Osteoblast (primary cell): Measurements from ENCODE around the gene PHACTR1. TPM values are rescaled to one million over a fixed set of nuclear protein-coding genes. Genes with fewer than 3 reads are reported as not detected.

Experiments
- DNase-seq: peaks from one replicate; pipeline ENCODE4 v3.0.0; 2011; ENCODE audit warnings: low spot score, mixed read lengths; ENCODE audit not compliant: insufficient read length; ENCODE audit errors: missing footprints
- H2AFZ ChIP-seq: 2 replicates; pipeline ENCODE4 v1.6.0; 2011; ENCODE audit warnings: mild to moderate bottlenecking, low read length
- H3K27ac ChIP-seq: 2 replicates; pipeline ENCODE4 v1.5.1; 2011; ENCODE audit warnings: mild to moderate bottlenecking, low read depth, low read length, moderate library complexity
- H3K27me3 ChIP-seq: 2 replicates; pipeline ENCODE4 v1.6.0; 2012; ENCODE audit warnings: mild to moderate bottlenecking, control low read depth, inconsistent platforms, low read length, moderate library complexity; ENCODE audit not compliant: insufficient read depth
- H3K36me3 ChIP-seq: 2 replicates; pipeline ENCODE4 v1.5.1; 2011; ENCODE audit warnings: mild to moderate bottlenecking, low read length, control low read depth, moderate library complexity; ENCODE audit not compliant: insufficient read depth
- H3K4me1 ChIP-seq: 2 replicates; pipeline ENCODE4 v1.5.1; 2011; ENCODE audit warnings: mild to moderate bottlenecking, low read length, control low read depth, moderate library complexity; ENCODE audit not compliant: insufficient read depth
- H3K4me2 ChIP-seq: 2 replicates; pipeline ENCODE4 v1.6.0; 2011; ENCODE audit warnings: mild to moderate bottlenecking, low read length; ENCODE audit not compliant: insufficient read depth
- H3K4me3 ChIP-seq: fragments of 200-600 bp; sonication (generic); 3 replicates; pipeline ENCODE4 v1.5.1; 2012; ENCODE audit warnings: mild to moderate bottlenecking, low read length, inconsistent platforms; ENCODE audit not compliant: insufficient read depth
- H3K79me2 ChIP-seq: 2 replicates; pipeline ENCODE4 v1.6.0; 2012; ENCODE audit warnings: mild to moderate bottlenecking, low read length, control low read depth, inconsistent platforms; ENCODE audit not compliant: insufficient read depth
- H3K9me3 ChIP-seq: 2 replicates; pipeline ENCODE4 v1.5.1; 2011; ENCODE audit warnings: low read depth, low read length, control low read depth
- H4K20me1 ChIP-seq: 2 replicates; pipeline ENCODE4 v1.6.0; 2012; ENCODE audit warnings: mild to moderate bottlenecking, low read length, control low read depth; ENCODE audit not compliant: insufficient read depth
- CTCF ChIP-seq: IDR thresholded peaks from 2 replicates; pipeline ENCODE4 v1.5.1; 2011; ENCODE audit warnings: mild to moderate bottlenecking, low read depth, low read length, moderate library complexity; ENCODE audit errors: extremely low read depth
- total RNA-seq: library from RNA; depleted of rRNA; stranded (reverse); fragments of >200 nt; gene quantifications from 2 replicates; pipeline ENCODE4 v1.2.3, GENCODE V29; 2012

PHACTR1 gene
- total RNA-seq, 1 donor: 0.36 TPM

GRCh38 chr6:13166916-13167315 lies 450.3 kb downstream of the PHACTR1 start:
- no peak for TF ChIP-seq CTCF
- Histone ChIP-seq H3K27me3 (no peaks in the 10 kb centered on the region), H3K79me2 (no peaks in the 10 kb centered on the region), H3K36me3 (no peaks in the 10 kb centered on the region), H3K4me2 (no peak overlapping the region), H3K4me3 (no peak overlapping the region), H2AFZ (no peak overlapping the region), H3K9me3 (no peaks in the 10 kb centered on the region), H4K20me1 (no peaks in the 10 kb centered on the region), H3K4me1 (no peaks in the 10 kb centered on the region), H3K27ac (no peak overlapping the region)
- DNase-seq: no peak

GRCh38 chr6:13172291-13172690 lies 455.7 kb downstream of the PHACTR1 start:
- H3K27me3 ChIP-seq: no peaks in the 10 kb centered on the region

GRCh38 chr6:13175087-13175486 lies 458.5 kb downstream of the PHACTR1 start:
- Histone ChIP-seq H4K20me1 (no peaks in the 10 kb centered on the region), H3K4me2 (no peak overlapping the region), H3K4me1 (no peaks in the 10 kb centered on the region), H3K9me3 (no peaks in the 10 kb centered on the region), H3K27me3 (no peaks in the 10 kb centered on the region), H3K4me3 (no peak overlapping the region), H2AFZ (no peak overlapping the region), H3K79me2 (no peaks in the 10 kb centered on the region), H3K27ac (no peak overlapping the region), H3K36me3 (no peaks in the 10 kb centered on the region)
- no peak for TF ChIP-seq CTCF
- no peak for DNase-seq

More at GRCh38 chr6:13172291-13172690, 455.7 kb downstream of the PHACTR1 start:
- TF ChIP-seq CTCF: no peak
- H3K79me2 ChIP-seq: no peaks in the 10 kb centered on the region
- no peak overlapping the region for H3K27ac ChIP-seq
- no peak overlapping the region for H3K4me2 ChIP-seq
- H4K20me1 ChIP-seq: no peaks in the 10 kb centered on the region
- H3K4me1 ChIP-seq: no peaks in the 10 kb centered on the region
- no peaks in the 10 kb centered on the region for H3K36me3 ChIP-seq
- H3K4me3 ChIP-seq: no peak overlapping the region
- no peak for DNase-seq
- H2AFZ ChIP-seq: no peak overlapping the region
- no peaks in the 10 kb centered on the region for H3K9me3 ChIP-seq

- Histone ChIP-seq H4K20me1 (no peaks in the 10 kb centered on the region), H3K27ac (no peak overlapping the region), H3K4me2 (no peak overlapping the region), H3K4me3 (no peak overlapping the region), H3K79me2 (no peaks in the 10 kb centered on the region), H3K36me3 (no peaks in the 10 kb centered on the region), H2AFZ (no peak overlapping the region), H3K4me1 (no peaks in the 10 kb centered on the region), H3K27me3 (no peaks in the 10 kb centered on the region), H3K9me3 (no peaks in the 10 kb centered on the region)
- no peak for DNase-seq
- no peak for TF ChIP-seq CTCF
Observed at GRCh38 chr6:13175759-13176158, 459.2 kb downstream of the PHACTR1 start.
